H1 (cell line): ENCODE results near the gene RBBP9. TPM values are rescaled to one million over a fixed set of nuclear protein-coding genes. Genes with fewer than 3 reads are reported as not detected.

Source experiments
- CTCF ChIA-PET: fragments of 300-600 bp; sonication (Branson Sonifier 250); formaldehyde crosslinking; loops from one replicate; lab custom pipeline; 2021; ENCODE audit not compliant: partially characterized antibody; lab: Charles Lee
- POLR2A ChIA-PET: fragments of 300-600 bp; sonication (Branson Sonifier 250); formaldehyde crosslinking; loops from one replicate; lab custom pipeline; 2021; ENCODE audit warnings: inconsistent platforms; ENCODE audit not compliant: partially characterized antibody; lab: Charles Lee
- DNase-seq, 2 experiments: peaks; one replicate each; pipeline versions ENCODE4 v3.0.0 to v3.0.0-alpha.2; 2010 to 2022; ENCODE audit warnings: low spot score in 2 of 2, low read depth in 1 of 2, mixed read lengths in 1 of 2
- FAIRE-seq: peaks from 2 replicates; lab custom pipeline; 2011; peaks lifted over from hg19 to GRCh38; lab: Jason Lieb, UNC
- H2AFZ ChIP-seq: 2 replicates; pipeline ENCODE4 v1.8.1; 2012; ENCODE audit warnings: low read length, inconsistent platforms
- H2AK5ac ChIP-seq: 2 replicates; pipeline ENCODE4 v1.6.1; 2013; ENCODE audit warnings: low read depth, low read length
- H2BK120ac ChIP-seq: replicated peaks from 2 replicates; pipeline ENCODE3; 2013; ENCODE audit warnings: low read depth, low read length, inconsistent platforms
- H2BK12ac ChIP-seq: 2 replicates; pipeline ENCODE4 v1.6.1; 2013; ENCODE audit warnings: low read depth, low read length
- H2BK15ac ChIP-seq: 2 replicates; pipeline ENCODE4 v1.6.1; 2013; ENCODE audit warnings: low read length
- H2BK20ac ChIP-seq: 2 replicates; pipeline ENCODE4 v1.6.1; 2013; ENCODE audit warnings: low read length
- H2BK5ac ChIP-seq: 2 replicates; pipeline ENCODE4 v1.6.1; 2013; ENCODE audit warnings: low read depth, low read length
- H3K14ac ChIP-seq: 2 replicates; pipeline ENCODE4 v1.6.1; 2013; ENCODE audit warnings: inconsistent platforms; ENCODE audit not compliant: insufficient read length
- H3K18ac ChIP-seq: 2 replicates; pipeline ENCODE4 v1.6.1; 2013; ENCODE audit warnings: low read length; ENCODE audit errors: extremely low read depth
- H3K23ac ChIP-seq: 2 replicates; pipeline ENCODE4 v1.6.1; 2013; ENCODE audit warnings: inconsistent platforms; ENCODE audit not compliant: insufficient read length
- H3K23me2 ChIP-seq: 2 replicates; pipeline ENCODE4 v1.6.1; 2013; ENCODE audit warnings: low read depth, low read length
- H3K27ac ChIP-seq: 2 replicates; pipeline ENCODE4 v1.6.1; 2011; ENCODE audit warnings: low read depth, low read length, inconsistent platforms
- H3K27me3 ChIP-seq, 4 experiments: replicated peaks in 1 of 4; 1 replicate in 1 of 4; 2 replicates in 3 of 4; pipeline versions ENCODE4 v1.6.1 to v1.8.1; 2011 to 2013; ENCODE audit warnings: low read length in 3 of 4, mild to moderate bottlenecking in 3 of 4, inconsistent platforms in 2 of 4, mixed read lengths in 2 of 4, moderate library complexity in 1 of 4; ENCODE audit not compliant: control insufficient read depth in 3 of 4, insufficient read depth in 3 of 4; ENCODE audit errors: extremely low read depth in 1 of 4
- H3K36me3 ChIP-seq, 4 experiments: 2 replicates each; pipeline versions ENCODE4 v1.6.1 to v1.8.1; 2011 to 2013; ENCODE audit warnings: mild to moderate bottlenecking in 4 of 4, low read length in 3 of 4, moderate library complexity in 2 of 4, control low read depth in 1 of 4, inconsistent platforms in 1 of 4; ENCODE audit not compliant: insufficient read depth in 4 of 4, control insufficient read depth in 2 of 4
- H3K4ac ChIP-seq: replicated peaks from 2 replicates; pipeline ENCODE3; 2013; ENCODE audit warnings: low read length, low read depth, mixed read lengths, inconsistent platforms; ENCODE audit not compliant: insufficient read length
- H3K4me1 ChIP-seq, 4 experiments: replicated peaks in 1 of 4; 1 replicate in 1 of 4; 2 replicates in 3 of 4; pipeline versions ENCODE4 v1.6.1 to v1.8.1; 2011 to 2013; ENCODE audit warnings: low read length in 3 of 4, inconsistent platforms in 2 of 4, mixed read lengths in 1 of 4; ENCODE audit not compliant: insufficient read depth in 4 of 4, control insufficient read depth in 3 of 4
- H3K4me2 ChIP-seq, 2 experiments: 2 replicates each; pipeline versions ENCODE4 v1.6.1 to v1.8.1; 2011 to 2013; ENCODE audit warnings: low read depth in 2 of 2, low read length in 2 of 2, control low read depth in 1 of 2, inconsistent platforms in 1 of 2, mild to moderate bottlenecking in 1 of 2; ENCODE audit not compliant: insufficient read depth in 1 of 2
- H3K4me3 ChIP-seq, 4 experiments: fragments of 200-600, 300-600 bp in 1 of 4; sonication (generic), shearing (Covaris generic), sonication (Bioruptor Twin) in 1 of 4; 2 replicates each; pipeline versions ENCODE4 v1.5.1 to v1.8.1; 2011 to 2016; ENCODE audit warnings: low read length in 4 of 4, low read depth in 3 of 4, control low read depth in 2 of 4, inconsistent platforms in 2 of 4, mild to moderate bottlenecking in 2 of 4, mixed read lengths in 1 of 4, moderate library complexity in 1 of 4; ENCODE audit not compliant: insufficient read depth in 2 of 4; ENCODE audit errors: extremely low read depth in 1 of 4
- H3K56ac ChIP-seq: replicated peaks from 2 replicates; pipeline ENCODE3; 2013; ENCODE audit warnings: low read depth, mild to moderate bottlenecking, mixed read lengths, low read length, inconsistent platforms; ENCODE audit not compliant: insufficient read length
- H3K79me1 ChIP-seq: 2 replicates; pipeline ENCODE4 v1.6.1; 2013; ENCODE audit warnings: low read depth, low read length, control low read depth
- H3K79me2 ChIP-seq, 2 experiments: 2 replicates each; pipeline versions ENCODE4 v1.6.1 to v1.8.1; 2012 to 2013; ENCODE audit warnings: low read length in 2 of 2, mild to moderate bottlenecking in 2 of 2, inconsistent platforms in 1 of 2; ENCODE audit not compliant: insufficient read depth in 2 of 2, control insufficient read depth in 1 of 2
- H3K9ac ChIP-seq, 4 experiments: replicated peaks in 1 of 4; 1 replicate in 1 of 4; 2 replicates in 3 of 4; pipeline versions ENCODE4 v1.6.1 to v1.8.1; 2011 to 2013; ENCODE audit warnings: low read depth in 3 of 4, low read length in 3 of 4, control low read depth in 2 of 4, mild to moderate bottlenecking in 2 of 4, moderate library complexity in 2 of 4, inconsistent platforms in 1 of 4; ENCODE audit errors: extremely low read depth in 1 of 4
- H3K9me3 ChIP-seq, 2 experiments: 2 replicates each; pipeline versions ENCODE4 v1.6.1 to v1.8.1; 2012 to 2013; ENCODE audit warnings: mild to moderate bottlenecking in 2 of 2, moderate library complexity in 2 of 2, control low read depth in 1 of 2, inconsistent platforms in 1 of 2, low read depth in 1 of 2, low read length in 1 of 2, mixed read lengths in 1 of 2; ENCODE audit not compliant: insufficient read depth in 2 of 2
- H4K20me1 ChIP-seq, 2 experiments: replicated peaks in 1 of 2; 2 replicates each; pipeline versions ENCODE3 to v1.8.1; 2011 to 2013; ENCODE audit warnings: inconsistent platforms in 2 of 2, low read length in 2 of 2, mild to moderate bottlenecking in 1 of 2; ENCODE audit not compliant: insufficient read depth in 2 of 2, control insufficient read depth in 1 of 2
- H4K5ac ChIP-seq: 2 replicates; pipeline ENCODE4 v1.6.1; 2013; ENCODE audit warnings: low read length, low read depth, mixed read lengths, inconsistent platforms; ENCODE audit not compliant: insufficient read length
- H4K8ac ChIP-seq: 2 replicates; pipeline ENCODE4 v1.8.0; 2013; ENCODE audit warnings: mild to moderate bottlenecking, moderate library complexity, low read length, inconsistent platforms; ENCODE audit not compliant: insufficient read depth; ENCODE audit errors: extremely low read depth
- H4K91ac ChIP-seq: replicated peaks from 2 replicates; pipeline ENCODE3; 2013; ENCODE audit warnings: low read length, mixed read lengths, inconsistent platforms; ENCODE audit not compliant: insufficient read length
- ASH2L ChIP-seq: fragments of 200-600, 300-600 bp; sonication (generic); IDR thresholded peaks from one replicate; pipeline ENCODE4 v1.7.1; 2017; ENCODE audit warnings: low read length
- BCL11A ChIP-seq, 2 experiments: IDR thresholded peaks; one replicate each; pipeline ENCODE4 v1.6.1; 2011; ENCODE audit warnings: low read depth in 2 of 2, low read length in 2 of 2, mild to moderate bottlenecking in 2 of 2
- CEBPB ChIP-seq: IDR thresholded peaks from 2 replicates; pipeline ENCODE4 v1.6.1; 2012; ENCODE audit warnings: low read depth, low read length
- KDM5A ChIP-seq: fragments of 200-600 bp; IDR thresholded peaks from 2 replicates; pipeline ENCODE4 v1.7.1; 2012; ENCODE audit warnings: mild to moderate bottlenecking, low read length, inconsistent platforms, mixed read lengths
- PHF8 ChIP-seq: fragments of 200-600 bp; sonication (generic); conservative IDR thresholded peaks from 2 replicates; pipeline ENCODE4 v1.7.1; 2012; ENCODE audit warnings: low read depth, mild to moderate bottlenecking, inconsistent platforms, low read length, moderate library complexity
- RNF2 ChIP-seq: fragments of 200-900, 300-1000 bp; sonication (generic); IDR thresholded peaks from 2 replicates; pipeline ENCODE4 v1.7.1; 2016; ENCODE audit warnings: borderline replicate concordance, low read depth, mild to moderate bottlenecking, antibody characterized with exemption, low read length; ENCODE audit not compliant: poor library complexity, severe bottlenecking; ENCODE audit errors: missing control alignments
- SIX5 ChIP-seq: IDR thresholded peaks from 2 replicates; pipeline ENCODE4 v1.6.1; 2011; ENCODE audit warnings: mild to moderate bottlenecking, low read depth, low read length
- SP1 ChIP-seq: IDR thresholded peaks from 2 replicates; pipeline ENCODE4 v1.6.1; 2011; ENCODE audit warnings: low read depth, low read length
- TAF7 ChIP-seq: optimal IDR thresholded peaks from 2 replicates; pipeline ENCODE3; 2011; ENCODE audit warnings: low read depth, mild to moderate bottlenecking, inconsistent platforms, low read length, moderate library complexity, borderline replicate concordance
- ZNF274 ChIP-seq: IDR thresholded peaks from 2 replicates; pipeline ENCODE4 v1.7.0; 2012; ENCODE audit warnings: low read length, borderline replicate concordance; ENCODE audit errors: extremely low read depth
- WGBS, 2 experiments: shearing (Covaris generic) in 1 of 2; methylation state at CpG; one replicate each; pipeline versions ENCODE4 v1.1.6 to v1.1.7; 2013 to 2015; ENCODE audit warnings: low lambda C conversion rate in 2 of 2, mixed read lengths in 2 of 2, inconsistent platforms in 1 of 2, low coverage in 1 of 2, missing lambda C conversion rate in 1 of 2; ENCODE audit not compliant: insufficient replicate concordance in 2 of 2, insufficient coverage in 1 of 2, insufficient read length in 1 of 2; ENCODE audit errors: extremely low coverage in 1 of 2, missing lambda C conversion rate in 1 of 2; 5-methylcytosine and 5-hydroxymethylcytosine counted together
- polyA plus RNA-seq, 7 experiments: library from polyadenylated mRNA; depleted of rRNA in 3 of 7; stranded (reverse) in 5 of 7; unstranded in 2 of 7; fragments of >200 nt in 5 of 7; fragments of 200-250 nt in 2 of 7; gene quantifications; 1 replicate in 5 of 7; 2 replicates in 1 of 7; 4 replicates in 1 of 7; pipeline versions ENCODE4 v1.2.1 to v1.2.3, GENCODE V29; 2011 to 2013; ENCODE audit warnings: missing spikeins in 2 of 7, mixed read lengths in 2 of 7
- total RNA-seq: library from RNA; stranded (reverse); fragmentation: NEBNext Ultra II Directional; extraction: Animal tissue kit (Norgen Biotek cat#: 25700); gene quantifications from 2 replicates; pipeline ENCODE4 v1.2.1, GENCODE V29; 2021
- TF ChIP-seq, protein P1 (sequence below): IDR thresholded peaks from 2 replicates; pipeline ENCODE4 v1.6.1; 2011; ENCODE audit warnings: low read depth, mild to moderate bottlenecking, low read length; ENCODE audit not compliant: insufficient read depth
- TF ChIP-seq, protein P2 (sequence below): IDR thresholded peaks from 2 replicates; pipeline ENCODE4 v1.6.1; 2012; ENCODE audit warnings: inconsistent platforms
- TF ChIP-seq, protein P3 (sequence below): IDR thresholded peaks from 2 replicates; pipeline ENCODE4 v1.6.1; 2012; ENCODE audit warnings: inconsistent platforms

Gene RBBP9
- total and polyA plus RNA-seq, 2 of the 8 experiments (the other 6 are each of a cell fraction or from before 2014, with no cell fraction given): 9.5 to 13.5 TPM

DNA sequence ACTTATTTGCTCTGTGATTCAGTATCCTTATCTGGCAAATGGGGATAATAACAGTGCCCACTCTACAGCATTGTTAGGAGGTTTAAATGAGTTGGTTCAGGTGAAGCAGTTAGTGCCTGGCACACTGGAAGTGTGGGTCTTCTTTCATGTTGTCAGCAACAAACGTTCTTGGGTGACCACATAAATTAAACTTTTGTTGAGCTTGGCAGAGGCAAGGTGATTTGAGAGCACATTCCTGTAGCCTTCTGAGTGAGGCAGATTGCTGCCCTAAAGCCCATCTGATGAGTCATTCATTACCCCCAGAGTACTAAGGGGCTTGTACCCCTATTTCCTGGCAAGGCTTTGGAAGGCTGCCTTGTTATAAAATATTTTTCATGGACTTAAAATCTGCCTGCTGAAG is 36.5 kb upstream of the RBBP9 start:
- Histone ChIP-seq H4K20me1 (peaks cover 2% of the 10 kb centered on the region in 2 experiments), H2BK15ac (no peak overlapping the region), H3K9me3 (no peaks in the 10 kb centered on the region), H3K14ac (no peak overlapping the region), H2BK20ac (no peak overlapping the region), H4K91ac (no peak overlapping the region), H3K36me3 (peaks cover 16 to 58% (median 52%) of the 10 kb centered on the region in 4 experiments), H3K4me3 (no peak overlapping the region), H3K27me3 (no peaks in the 10 kb centered on the region), H3K18ac (no peak overlapping the region), H3K4ac (no peak overlapping the region), H3K56ac (no peak overlapping the region), H3K4me1 (no peaks in the 10 kb centered on the region), H3K23me2 (no peaks in the 10 kb centered on the region), H3K23ac (no peak overlapping the region), H2BK5ac (no peak overlapping the region), H3K79me1 (no peaks in the 10 kb centered on the region; the same call in none of the 2 replicates), H3K27ac (no peak overlapping the region), H4K5ac (no peak overlapping the region), H4K8ac (no peak overlapping the region), H2BK12ac (no peak overlapping the region), H3K4me2 (no peak overlapping the region), H2BK120ac (no peak overlapping the region), H2AFZ (no peak overlapping the region), H3K79me2 (no peaks in the 10 kb centered on the region), H3K9ac (no peak overlapping the region), H2AK5ac (no peak overlapping the region)
- FAIRE-seq (no peak), DNase-seq (no peak)
- 88% methylated on average over 1 of the region's 1 CpG; no CpG with 5 or more reads in 1 of the 2 experiments for WGBS, 2 experiments
- POLR2A ChIA-PET: no interaction called here
- CTCF ChIA-PET: no interaction called here
- TF ChIP-seq TAF7 (no peak), SIX5 (no peak), PHF8 (no peak), CEBPB (no peak), BCL11A (IDR thresholded peaks at IDR 0.05; ENCODE audit: low read depth in 2 of 2, low read length in 2 of 2) (no peak), RNF2 (no peak), ASH2L (no peak), ZNF274 (no peak), KDM5A (no peak), SP1 (no peak)
- TF ChIP-seq, protein P1, sequence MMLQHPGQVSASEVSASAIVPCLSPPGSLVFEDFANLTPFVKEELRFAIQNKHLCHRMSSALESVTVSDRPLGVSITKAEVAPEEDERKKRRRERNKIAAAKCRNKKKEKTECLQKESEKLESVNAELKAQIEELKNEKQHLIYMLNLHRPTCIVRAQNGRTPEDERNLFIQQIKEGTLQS: no peak
- TF ChIP-seq, protein P2, sequence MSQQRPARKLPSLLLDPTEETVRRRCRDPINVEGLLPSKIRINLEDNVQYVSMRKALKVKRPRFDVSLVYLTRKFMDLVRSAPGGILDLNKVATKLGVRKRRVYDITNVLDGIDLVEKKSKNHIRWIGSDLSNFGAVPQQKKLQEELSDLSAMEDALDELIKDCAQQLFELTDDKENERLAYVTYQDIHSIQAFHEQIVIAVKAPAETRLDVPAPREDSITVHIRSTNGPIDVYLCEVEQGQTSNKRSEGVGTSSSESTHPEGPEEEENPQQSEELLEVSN: no peak
- TF ChIP-seq, protein P3, sequence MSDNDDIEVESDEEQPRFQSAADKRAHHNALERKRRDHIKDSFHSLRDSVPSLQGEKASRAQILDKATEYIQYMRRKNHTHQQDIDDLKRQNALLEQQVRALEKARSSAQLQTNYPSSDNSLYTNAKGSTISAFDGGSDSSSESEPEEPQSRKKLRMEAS: no peak
